Suprapubic skin (tissue), 4 donors: ENCODE measurements around the gene PDE11A.

Experiments
- CTCF ChIP-seq, 2 donors: fragments of 200-600 bp in 1 of 2; fragments of 450-650 bp in 1 of 2; sonication (generic) in 1 of 2; IDR thresholded peaks; one replicate each; pipeline ENCODE4 v1.5.1; 2016 to 2019; ENCODE audit warnings: antibody characterized with exemption in 2 of 2, mild to moderate bottlenecking in 1 of 2, moderate library complexity in 1 of 2
- EP300 ChIP-seq: sonication (generic); formaldehyde crosslinking; IDR thresholded peaks from one replicate; pipeline ENCODE4 v1.6.1; 2017; ENCODE audit warnings: antibody characterized with exemption
- POLR2A ChIP-seq, 2 donors: fragments of 450-650 bp; IDR thresholded peaks; one replicate each; pipeline ENCODE4 v1.6.1; 2017; ENCODE audit warnings: antibody characterized with exemption in 2 of 2, mild to moderate bottlenecking in 2 of 2, moderate library complexity in 2 of 2
- POLR2AphosphoS5 ChIP-seq, 3 donors: sonication (generic); formaldehyde crosslinking; IDR thresholded peaks; one replicate each; pipeline ENCODE4 v1.6.1; 2017; ENCODE audit warnings: antibody characterized with exemption in 3 of 3

DNA sequence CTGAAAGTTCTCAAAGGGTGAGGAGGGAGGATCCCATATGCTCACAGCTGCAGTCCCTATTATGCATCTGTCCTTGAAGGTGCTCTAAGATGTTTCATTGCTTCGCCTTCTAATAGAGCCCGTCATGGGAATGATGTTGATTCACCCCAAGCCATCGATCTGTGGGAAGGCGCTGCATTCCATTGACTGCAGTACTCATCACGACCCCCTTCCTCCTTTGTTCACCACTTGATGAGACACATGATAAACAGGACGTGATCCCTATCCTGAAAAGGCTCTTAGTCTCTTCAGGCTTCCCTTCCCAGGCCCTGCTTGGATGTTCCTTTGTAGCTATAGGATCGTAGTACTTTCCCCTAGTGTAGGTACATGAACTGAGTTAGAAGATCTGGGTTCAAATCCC lies 498.2 kb downstream of the PDE11A start:
- no peak for TF ChIP-seq CTCF (IDR thresholded peaks at IDR 0.05)
- no peak for TF ChIP-seq POLR2A (IDR thresholded peaks at IDR 0.05)
- no peak for TF ChIP-seq POLR2AphosphoS5 (IDR thresholded peaks at IDR 0.05)
- no peak for TF ChIP-seq EP300
